ENCODE results near the gene LRRC8E.
A peak's percentile ranks its signal among the peaks of the same experiment; 100 is the strongest.
"Not testable (repeated sequence)": the region's sequence is repeated elsewhere in the genome, so short reads cannot be mapped to it uniquely, and the experiment has no call there.

Gene LRRC8E

GRCh38 chr19:7855426-7856108 is 32.7 kb upstream of the LRRC8E start:
- no peak for DNase-seq (ENCODE audit: low read depth)

GRCh38 chr19:7856109-7856591 is 32.2 kb upstream of the LRRC8E start:
- DNase-seq (ENCODE audit: low read depth) = no peak

- DNase-seq (ENCODE audit: low read depth) = no peak
Measured at GRCh38 chr19:7856679-7857663, 31.3 kb upstream of the LRRC8E start.

- no peak for DNase-seq (ENCODE audit: low read depth)
Measured at GRCh38 chr19:7857727-7858108, 30.6 kb upstream of the LRRC8E start.

- no peak for DNase-seq (ENCODE audit: low read depth)
Measured at GRCh38 chr19:7858109-7858770, 30.1 kb upstream of the LRRC8E start.

GRCh38 chr19:7859087-7859486 is 29.2 kb upstream of the LRRC8E start:
- not testable (repeated sequence) for DNase-seq (ENCODE audit: low read depth)

GRCh38 chr19:7859831-7860713 is 28.2 kb upstream of the LRRC8E start:
- DNase-seq (ENCODE audit: low read depth) = no peak

GRCh38 chr19:7860714-7861618 is 27.3 kb upstream of the LRRC8E start:
- no peak for DNase-seq (ENCODE audit: low read depth)

GRCh38 chr19:7861619-7862412 is 26.5 kb upstream of the LRRC8E start:
- no peak for DNase-seq (ENCODE audit: low read depth)

- peak; percentile 62 for DNase-seq (ENCODE audit: low read depth)
Measured at GRCh38 chr19:7862413-7862951, 25.8 kb upstream of the LRRC8E start.

- DNase-seq (ENCODE audit: low read depth) = no peak
Measured at GRCh38 chr19:7863157-7863970, 24.9 kb upstream of the LRRC8E start.

GRCh38 chr19:7863971-7864689 is 24.2 kb upstream of the LRRC8E start:
- no peak for DNase-seq (ENCODE audit: low read depth)

GRCh38 chr19:7864690-7865074 is 23.6 kb upstream of the LRRC8E start:
- no peak for DNase-seq (ENCODE audit: low read depth)

- no peak for DNase-seq (ENCODE audit: low read depth)
Measured at GRCh38 chr19:7865262-7865911, 22.9 kb upstream of the LRRC8E start.

GRCh38 chr19:7866399-7867091 is 21.8 kb upstream of the LRRC8E start:
- DNase-seq (ENCODE audit: low read depth) = no peak

- no peak for DNase-seq (ENCODE audit: low read depth)
Measured at GRCh38 chr19:7867092-7867844, 21.0 kb upstream of the LRRC8E start.

All from activated T-helper 1 cell treated with Interleukin-2 at 50 U/mL for 16 hours (primary cell).